ENCODE results near the gene MTG2.

DNA sequence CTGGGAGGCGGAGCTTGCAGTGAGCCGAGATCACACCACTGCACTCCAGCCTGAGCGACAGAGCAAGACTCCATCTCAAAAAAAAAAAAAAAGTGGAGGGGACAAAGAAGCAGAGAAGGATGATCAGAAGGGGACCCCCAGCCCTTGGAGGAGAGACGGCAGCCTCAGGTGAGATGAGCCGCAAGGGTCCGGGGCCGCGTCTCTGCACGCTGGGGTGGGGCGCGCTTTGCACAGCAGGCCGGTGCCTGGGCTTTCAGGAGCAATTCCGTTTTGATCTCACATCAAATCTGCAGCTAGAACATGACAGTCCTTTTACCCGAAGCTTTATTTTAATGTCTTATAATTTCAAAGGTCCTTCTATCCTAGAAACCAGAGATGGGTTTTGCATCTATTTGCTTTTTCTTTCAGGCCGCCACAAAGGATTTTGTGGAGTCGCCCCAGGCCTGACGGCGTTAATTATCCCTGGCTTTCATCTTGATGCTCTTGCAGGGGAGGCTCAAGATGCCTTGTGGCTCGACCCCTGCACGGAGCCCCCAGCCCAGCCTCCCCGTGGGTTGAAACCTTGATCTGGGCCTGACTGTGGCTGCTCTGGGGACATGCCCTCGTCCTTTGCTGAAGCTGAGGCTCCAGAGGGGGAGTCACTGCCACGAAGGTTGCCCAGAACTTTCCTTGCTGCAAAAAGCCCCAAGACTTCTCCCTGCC, 20.0 kb downstream of the MTG2 start:
- TF ChIP-seq, protein P1, sequence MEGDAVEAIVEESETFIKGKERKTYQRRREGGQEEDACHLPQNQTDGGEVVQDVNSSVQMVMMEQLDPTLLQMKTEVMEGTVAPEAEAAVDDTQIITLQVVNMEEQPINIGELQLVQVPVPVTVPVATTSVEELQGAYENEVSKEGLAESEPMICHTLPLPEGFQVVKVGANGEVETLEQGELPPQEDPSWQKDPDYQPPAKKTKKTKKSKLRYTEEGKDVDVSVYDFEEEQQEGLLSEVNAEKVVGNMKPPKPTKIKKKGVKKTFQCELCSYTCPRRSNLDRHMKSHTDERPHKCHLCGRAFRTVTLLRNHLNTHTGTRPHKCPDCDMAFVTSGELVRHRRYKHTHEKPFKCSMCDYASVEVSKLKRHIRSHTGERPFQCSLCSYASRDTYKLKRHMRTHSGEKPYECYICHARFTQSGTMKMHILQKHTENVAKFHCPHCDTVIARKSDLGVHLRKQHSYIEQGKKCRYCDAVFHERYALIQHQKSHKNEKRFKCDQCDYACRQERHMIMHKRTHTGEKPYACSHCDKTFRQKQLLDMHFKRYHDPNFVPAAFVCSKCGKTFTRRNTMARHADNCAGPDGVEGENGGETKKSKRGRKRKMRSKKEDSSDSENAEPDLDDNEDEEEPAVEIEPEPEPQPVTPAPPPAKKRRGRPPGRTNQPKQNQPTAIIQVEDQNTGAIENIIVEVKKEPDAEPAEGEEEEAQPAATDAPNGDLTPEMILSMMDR (IDR thresholded peaks at IDR 0.05) = no peak
- no peak for TF ChIP-seq POLR2A (IDR thresholded peaks at IDR 0.05)

Measured in lower leg skin (tissue), 3 donors.